Chondrocyte (in vitro differentiated cells): Measurements from ENCODE around the gene INTS1. TPM values are rescaled to one million over a fixed set of nuclear protein-coding genes. Genes with fewer than 3 reads are reported as not detected.

Experiments
- DNase-seq: peaks from one replicate; pipeline ENCODE4 v3.0.0; 2021; ENCODE audit warnings: mixed read lengths, low spot score
- H3K27ac Mint-ChIP-seq: one replicate; pipeline ENCODE4 v1.8.0; 2021; ENCODE audit warnings: mild to moderate bottlenecking, moderate library complexity, mixed read lengths; ENCODE audit not compliant: unreplicated experiment
- H3K27me3 Mint-ChIP-seq: 2 replicates; pipeline ENCODE4 v1.8.0; 2021; ENCODE audit warnings: low read depth, mixed read lengths
- H3K36me3 Mint-ChIP-seq: 2 replicates; pipeline ENCODE4 v1.8.0; 2021; ENCODE audit warnings: low read depth, mixed read lengths
- H3K4me1 Mint-ChIP-seq: 2 replicates; pipeline ENCODE4 v1.8.0; 2021; ENCODE audit warnings: low read depth, mild to moderate bottlenecking, mixed read lengths
- H3K4me3 Mint-ChIP-seq: one replicate; pipeline ENCODE4 v1.8.0; 2021; ENCODE audit warnings: mild to moderate bottlenecking, moderate library complexity, mixed read lengths; ENCODE audit not compliant: unreplicated experiment
- H3K9me3 Mint-ChIP-seq: 2 replicates; pipeline ENCODE4 v1.8.0; 2021; ENCODE audit warnings: low read depth, mixed read lengths
- CTCF ChIP-seq: fragments of 200-600 bp; sonication (generic); IDR thresholded peaks from 2 replicates; pipeline ENCODE4 v1.5.0; 2021; ENCODE audit warnings: antibody characterized with exemption, mild to moderate bottlenecking, moderate library complexity
- total RNA-seq: library from RNA; stranded (reverse); gene quantifications from 3 replicates; pipeline ENCODE4 v1.2.1, GENCODE V29; 2021

INTS1 gene
- total RNA-seq, 1 donor from 2014 or later = 80.4 TPM

- Mint-ChIP-seq H3K27me3 (no peaks in the 10 kb centered on the region), H3K27ac (peak overlapping the region; percentile 98), H3K4me1 (peaks cover 35% of the 10 kb centered on the region), H3K4me3 (peak overlapping the region; percentile 57), H3K9me3 (no peaks in the 10 kb centered on the region), H3K36me3 (no peaks in the 10 kb centered on the region)
- TF ChIP-seq CTCF = no peak
- DNase-seq = no peak
Measured at GRCh38 chr7:1513657-1514095, 9.5 kb upstream of the INTS1 start.

DNA sequence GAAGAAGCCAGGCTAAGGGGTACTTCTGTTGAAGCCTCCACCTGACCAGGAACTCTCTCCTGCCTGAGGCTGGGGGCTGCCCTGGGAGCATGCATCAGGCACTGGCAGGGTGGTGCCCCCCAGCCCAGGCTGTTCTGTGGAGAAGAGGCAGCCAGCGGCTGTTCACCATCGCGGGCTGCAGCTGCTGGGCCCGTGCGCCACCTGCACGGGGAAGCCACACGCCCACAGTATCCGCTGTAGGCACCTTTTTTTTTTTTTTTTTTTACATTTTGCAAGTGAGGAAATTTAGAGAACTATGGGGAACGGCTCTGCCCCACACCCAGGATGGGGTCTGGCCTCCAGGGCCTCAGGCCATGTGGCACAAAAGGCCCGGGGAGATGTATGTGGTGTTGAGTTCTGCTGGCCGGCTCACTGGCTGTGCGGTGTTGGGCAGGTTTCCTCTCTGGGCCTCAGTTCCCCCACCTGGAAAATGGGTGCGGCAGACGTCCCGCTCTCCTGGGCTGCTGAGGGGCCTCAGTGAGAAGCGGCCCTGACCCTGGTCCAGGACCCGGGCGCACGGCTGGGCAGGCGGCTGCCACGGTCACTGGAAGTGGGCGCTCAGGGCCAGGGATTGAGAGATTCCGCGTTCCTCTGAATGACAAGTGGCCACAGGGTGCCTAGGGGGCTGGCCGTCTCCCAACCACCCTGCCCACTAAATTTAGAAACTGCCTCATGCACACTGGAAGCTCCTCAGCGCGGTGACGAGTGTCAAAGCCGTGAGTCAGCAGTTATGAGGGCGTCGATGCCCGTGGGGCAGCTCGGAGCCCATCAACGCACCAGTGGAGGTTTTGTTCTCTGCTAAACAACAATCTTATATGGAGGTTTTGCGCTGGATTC is 8.8 kb upstream of the INTS1 start:
- H3K36me3 Mint-ChIP-seq = no peaks in the 10 kb centered on the region
- no peak for DNase-seq
- peak overlapping the region; percentile 98 for H3K27ac Mint-ChIP-seq
- peaks cover 35% of the 10 kb centered on the region for H3K4me1 Mint-ChIP-seq
- H3K9me3 Mint-ChIP-seq = no peaks in the 10 kb centered on the region
- H3K4me3 Mint-ChIP-seq = peak overlapping the region; percentile 57
- TF ChIP-seq CTCF = peak; percentile 10
- H3K27me3 Mint-ChIP-seq = no peaks in the 10 kb centered on the region

DNA sequence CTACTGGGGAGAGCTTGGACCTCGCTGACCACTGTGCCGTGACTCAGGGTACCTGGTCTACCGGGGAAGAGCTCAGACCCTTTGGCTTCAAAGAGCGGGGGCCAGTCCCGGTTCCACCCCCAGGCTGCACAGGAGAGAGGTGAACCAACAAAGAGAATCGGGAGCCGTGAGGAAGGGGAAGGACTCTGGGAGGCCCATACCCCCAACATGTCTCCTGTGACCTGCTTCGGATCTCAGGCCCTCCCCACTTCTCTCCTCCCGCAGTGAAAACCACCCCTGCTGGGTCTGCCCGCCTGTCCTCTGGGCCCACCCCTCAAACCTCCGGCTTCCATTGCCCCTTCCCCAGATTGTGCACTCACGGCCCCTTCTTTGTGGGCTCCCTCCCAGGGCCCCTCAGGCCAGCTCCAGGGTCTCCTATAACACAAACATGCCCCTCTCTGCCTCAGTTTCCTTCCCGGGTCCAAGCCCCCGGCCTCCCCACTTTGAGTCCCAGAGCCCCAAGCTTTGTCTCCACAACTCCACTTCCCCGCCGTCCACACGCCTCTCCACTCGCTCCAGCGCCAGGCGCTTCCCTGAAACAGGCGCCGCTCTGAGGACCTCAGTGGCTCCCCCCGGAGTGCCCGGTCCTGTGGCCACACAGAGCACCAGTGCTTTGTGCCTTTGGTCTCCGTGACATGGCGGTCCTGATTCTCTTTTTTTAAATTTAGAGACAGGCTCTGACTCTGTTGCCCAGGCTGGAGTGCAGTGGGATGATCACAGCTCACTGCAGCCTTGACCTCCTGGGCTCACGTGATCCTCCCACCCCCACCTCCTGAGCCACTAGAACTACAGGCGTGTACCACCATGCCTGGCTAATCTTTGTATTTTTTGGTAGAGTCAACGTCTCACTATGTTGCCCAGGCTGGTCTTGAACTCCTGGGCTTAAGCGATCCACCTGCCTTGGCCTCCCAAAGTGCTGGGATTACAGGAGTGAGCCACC is 7.5 kb upstream of the INTS1 start:
- no peaks in the 10 kb centered on the region for H3K9me3 Mint-ChIP-seq
- no peak for TF ChIP-seq CTCF
- DNase-seq = no peak
- no peak overlapping the region for H3K27ac Mint-ChIP-seq
- no peaks in the 10 kb centered on the region for H3K36me3 Mint-ChIP-seq
- H3K4me1 Mint-ChIP-seq = peaks cover 38% of the 10 kb centered on the region
- no peaks in the 10 kb centered on the region for H3K27me3 Mint-ChIP-seq
- no peak overlapping the region for H3K4me3 Mint-ChIP-seq

DNA sequence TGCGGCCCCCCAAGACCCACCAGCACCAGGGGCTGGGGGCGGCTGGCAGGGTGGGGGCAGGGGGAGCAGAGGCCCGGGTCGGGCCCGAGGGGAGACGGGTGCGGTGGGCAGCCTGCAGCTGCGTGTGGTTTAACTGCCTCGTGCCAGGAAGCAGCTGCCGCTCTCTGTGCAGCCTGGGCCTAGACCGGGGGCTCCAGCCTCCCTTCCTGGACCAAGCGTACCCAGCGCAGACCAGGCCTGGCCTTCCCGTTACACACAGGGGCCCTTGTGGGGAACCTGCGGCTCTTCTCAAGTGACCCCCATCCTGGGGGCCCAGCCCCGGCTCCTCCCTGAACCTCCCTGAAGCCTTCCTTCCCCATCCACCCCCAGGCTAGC is 6.6 kb upstream of the INTS1 start:
- Mint-ChIP-seq H3K27me3 (no peaks in the 10 kb centered on the region), H3K36me3 (no peaks in the 10 kb centered on the region), H3K27ac (no peak overlapping the region), H3K4me1 (peaks cover 34% of the 10 kb centered on the region), H3K9me3 (no peaks in the 10 kb centered on the region), H3K4me3 (no peak overlapping the region)
- no peak for TF ChIP-seq CTCF
- no peak for DNase-seq

DNA sequence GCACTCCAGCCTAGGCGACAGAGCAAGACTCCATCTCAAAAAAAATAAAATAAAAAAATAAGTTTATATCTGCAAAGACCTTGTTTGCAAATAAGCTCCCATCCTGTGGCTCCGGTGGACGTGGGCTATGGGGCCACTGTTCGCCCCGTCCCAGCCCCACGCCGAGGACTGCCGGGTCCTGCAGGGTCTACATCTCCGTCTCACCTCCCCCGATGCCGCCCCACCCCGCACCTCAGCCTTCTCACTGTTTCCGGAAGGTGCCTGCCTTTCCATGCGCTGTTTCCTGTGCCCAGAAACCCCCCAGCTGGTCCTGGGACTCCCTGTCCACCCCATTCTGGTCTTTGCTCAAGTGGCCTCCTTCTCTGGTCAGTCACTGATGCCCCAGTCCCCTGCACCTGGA is 5.0 kb upstream of the INTS1 start:
- Mint-ChIP-seq H3K27ac (no peak overlapping the region), H3K9me3 (no peaks in the 10 kb centered on the region), H3K27me3 (no peaks in the 10 kb centered on the region), H3K4me3 (no peak overlapping the region), H3K36me3 (no peaks in the 10 kb centered on the region), H3K4me1 (peaks cover 23% of the 10 kb centered on the region)
- DNase-seq = no peak
- no peak for TF ChIP-seq CTCF
